Nephron progenitor cell (in vitro differentiated cells): ENCODE results near the gene FOXN4.

ENCODE experiments used
- DNase-seq: peaks from one replicate; pipeline ENCODE4 v3.0.0; 2021
- H3K27ac Mint-ChIP-seq: 2 replicates; pipeline ENCODE4 v1.8.0; 2021; ENCODE audit warnings: mild to moderate bottlenecking, moderate library complexity, mixed read lengths
- H3K27me3 Mint-ChIP-seq: 2 replicates; pipeline ENCODE4 v1.8.0; 2021; ENCODE audit warnings: mild to moderate bottlenecking, low read depth, mixed read lengths; ENCODE audit not compliant: poor library complexity
- H3K36me3 Mint-ChIP-seq: 2 replicates; pipeline ENCODE4 v1.8.0; 2021; ENCODE audit warnings: low read depth, mixed read lengths
- H3K4me1 Mint-ChIP-seq: 2 replicates; pipeline ENCODE4 v1.8.0; 2021; ENCODE audit warnings: mixed read lengths
- H3K4me3 Mint-ChIP-seq: 2 replicates; pipeline ENCODE4 v1.8.0; 2021; ENCODE audit warnings: mild to moderate bottlenecking, moderate library complexity, mixed read lengths
- H3K9me3 Mint-ChIP-seq: 2 replicates; pipeline ENCODE4 v1.8.0; 2021; ENCODE audit warnings: mild to moderate bottlenecking, moderate library complexity, mixed read lengths
- TF ChIP-seq, protein P1 (sequence below): fragments of 200-600 bp; sonication (generic); IDR thresholded peaks from 2 replicates; pipeline ENCODE4 v1.5.0; 2021; ENCODE audit warnings: antibody characterized with exemption

Gene FOXN4

DNA sequence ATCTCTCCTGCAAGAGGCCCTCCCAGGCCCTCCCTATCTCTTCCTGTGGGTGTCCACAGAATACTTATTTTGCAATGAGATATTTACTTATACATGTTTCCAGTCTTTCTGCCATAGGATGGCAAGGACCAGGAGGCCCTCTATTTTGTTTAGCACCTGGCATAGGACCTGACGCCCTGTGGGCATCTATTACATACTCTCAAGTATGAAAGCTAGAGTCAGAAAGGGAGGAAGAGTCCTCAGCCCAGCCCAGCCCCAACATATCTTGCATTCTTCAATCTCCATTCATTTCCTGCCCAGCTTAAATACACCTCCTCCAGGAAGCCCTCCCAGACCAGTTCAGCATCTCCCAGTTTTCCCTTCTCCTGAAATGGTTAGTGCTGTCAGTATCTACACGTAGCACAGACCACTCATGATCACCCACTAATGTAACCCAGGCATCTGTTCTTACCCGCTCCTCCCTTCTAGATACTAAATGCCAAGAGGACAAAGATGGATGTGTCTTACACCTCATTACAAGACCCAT is 7.4 kb downstream of the FOXN4 start:
- H3K9me3 Mint-ChIP-seq: no peaks in the 10 kb centered on the region
- peaks cover 99% of the 10 kb centered on the region for H3K27me3 Mint-ChIP-seq
- H3K4me3 Mint-ChIP-seq: no peak overlapping the region
- no peak overlapping the region for H3K27ac Mint-ChIP-seq
- H3K36me3 Mint-ChIP-seq: no peaks in the 10 kb centered on the region
- H3K4me1 Mint-ChIP-seq: peaks cover 18% of the 10 kb centered on the region
- TF ChIP-seq, protein P1, sequence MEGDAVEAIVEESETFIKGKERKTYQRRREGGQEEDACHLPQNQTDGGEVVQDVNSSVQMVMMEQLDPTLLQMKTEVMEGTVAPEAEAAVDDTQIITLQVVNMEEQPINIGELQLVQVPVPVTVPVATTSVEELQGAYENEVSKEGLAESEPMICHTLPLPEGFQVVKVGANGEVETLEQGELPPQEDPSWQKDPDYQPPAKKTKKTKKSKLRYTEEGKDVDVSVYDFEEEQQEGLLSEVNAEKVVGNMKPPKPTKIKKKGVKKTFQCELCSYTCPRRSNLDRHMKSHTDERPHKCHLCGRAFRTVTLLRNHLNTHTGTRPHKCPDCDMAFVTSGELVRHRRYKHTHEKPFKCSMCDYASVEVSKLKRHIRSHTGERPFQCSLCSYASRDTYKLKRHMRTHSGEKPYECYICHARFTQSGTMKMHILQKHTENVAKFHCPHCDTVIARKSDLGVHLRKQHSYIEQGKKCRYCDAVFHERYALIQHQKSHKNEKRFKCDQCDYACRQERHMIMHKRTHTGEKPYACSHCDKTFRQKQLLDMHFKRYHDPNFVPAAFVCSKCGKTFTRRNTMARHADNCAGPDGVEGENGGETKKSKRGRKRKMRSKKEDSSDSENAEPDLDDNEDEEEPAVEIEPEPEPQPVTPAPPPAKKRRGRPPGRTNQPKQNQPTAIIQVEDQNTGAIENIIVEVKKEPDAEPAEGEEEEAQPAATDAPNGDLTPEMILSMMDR: no peak
- no peak for DNase-seq

GRCh38 chr12:109299849-109300248 is 9.2 kb downstream of the FOXN4 start:
- no peak overlapping the region for H3K4me3 Mint-ChIP-seq
- H3K4me1 Mint-ChIP-seq: peaks cover 18% of the 10 kb centered on the region
- peaks cover 92% of the 10 kb centered on the region for H3K27me3 Mint-ChIP-seq
- no peaks in the 10 kb centered on the region for H3K36me3 Mint-ChIP-seq
- H3K9me3 Mint-ChIP-seq: no peaks in the 10 kb centered on the region
- no peak overlapping the region for H3K27ac Mint-ChIP-seq
- TF ChIP-seq, protein P1: no peak
- DNase-seq: no peak

DNA sequence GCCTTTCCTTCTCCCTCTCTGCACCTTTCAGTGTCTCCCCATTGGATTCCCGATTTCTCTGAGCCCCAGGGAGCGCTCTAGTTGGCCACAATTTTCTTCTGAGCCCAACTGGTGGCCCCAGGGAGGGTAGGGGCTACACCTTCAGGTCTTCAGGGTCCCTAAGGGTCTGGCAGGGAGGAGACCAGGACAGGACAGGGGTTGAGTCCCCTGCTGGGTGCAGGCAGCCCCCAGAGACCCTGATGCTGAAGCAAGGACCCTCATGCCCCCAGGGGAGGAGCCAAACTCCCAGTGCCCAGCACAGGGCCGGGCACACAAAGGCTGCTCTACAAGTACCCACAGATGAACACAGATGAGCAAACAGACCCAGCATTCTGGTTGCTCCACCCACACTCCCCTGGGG is 12.7 kb downstream of the FOXN4 start:
- H3K4me3 Mint-ChIP-seq: no peak overlapping the region
- H3K27ac Mint-ChIP-seq: peak overlapping the region; percentile 72
- no peak for DNase-seq
- peaks cover 9% of the 10 kb centered on the region for H3K4me1 Mint-ChIP-seq
- H3K27me3 Mint-ChIP-seq: peaks cover 70% of the 10 kb centered on the region
- H3K9me3 Mint-ChIP-seq: no peaks in the 10 kb centered on the region
- TF ChIP-seq, protein P1: no peak
- H3K36me3 Mint-ChIP-seq: no peaks in the 10 kb centered on the region

DNA sequence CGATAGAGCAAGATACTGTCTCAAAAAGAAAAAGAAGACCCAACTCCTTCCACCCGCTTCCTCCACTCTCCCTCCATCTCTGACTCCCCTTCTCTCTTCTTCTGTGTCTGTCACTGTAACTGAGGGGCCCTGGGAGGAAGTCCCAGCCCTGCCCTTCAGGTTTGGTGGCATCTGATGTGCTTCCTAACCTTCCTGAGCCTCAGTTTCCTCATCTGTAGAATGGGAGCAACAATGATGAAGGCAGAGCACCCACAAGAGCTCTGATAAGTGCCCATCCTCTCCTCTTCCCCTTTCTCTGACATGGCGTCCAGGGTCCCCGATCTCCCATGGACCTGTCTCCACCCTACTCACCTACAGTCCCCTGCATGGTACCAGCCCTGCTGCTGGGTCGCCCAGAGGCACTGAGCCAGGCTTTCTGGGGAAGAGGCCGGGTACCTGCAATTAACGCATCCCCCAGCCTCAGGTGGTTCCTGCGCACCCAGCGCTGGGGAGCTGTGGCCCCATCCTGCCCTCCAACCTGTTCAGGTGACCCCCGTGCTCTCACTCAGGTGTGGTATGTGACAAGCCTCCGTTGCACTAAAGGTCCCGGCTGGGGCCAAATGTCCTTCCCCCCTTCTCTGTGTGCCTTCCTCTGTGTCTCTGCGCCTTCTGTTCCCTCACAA is 13.2 kb downstream of the FOXN4 start:
- H3K27me3 Mint-ChIP-seq: peaks cover 65% of the 10 kb centered on the region
- no peak for DNase-seq
- H3K27ac Mint-ChIP-seq: peak overlapping the region; percentile 72
- no peaks in the 10 kb centered on the region for H3K9me3 Mint-ChIP-seq
- H3K4me3 Mint-ChIP-seq: no peak overlapping the region
- peaks cover 14% of the 10 kb centered on the region for H3K4me1 Mint-ChIP-seq
- TF ChIP-seq, protein P1: no peak
- H3K36me3 Mint-ChIP-seq: no peaks in the 10 kb centered on the region

DNA sequence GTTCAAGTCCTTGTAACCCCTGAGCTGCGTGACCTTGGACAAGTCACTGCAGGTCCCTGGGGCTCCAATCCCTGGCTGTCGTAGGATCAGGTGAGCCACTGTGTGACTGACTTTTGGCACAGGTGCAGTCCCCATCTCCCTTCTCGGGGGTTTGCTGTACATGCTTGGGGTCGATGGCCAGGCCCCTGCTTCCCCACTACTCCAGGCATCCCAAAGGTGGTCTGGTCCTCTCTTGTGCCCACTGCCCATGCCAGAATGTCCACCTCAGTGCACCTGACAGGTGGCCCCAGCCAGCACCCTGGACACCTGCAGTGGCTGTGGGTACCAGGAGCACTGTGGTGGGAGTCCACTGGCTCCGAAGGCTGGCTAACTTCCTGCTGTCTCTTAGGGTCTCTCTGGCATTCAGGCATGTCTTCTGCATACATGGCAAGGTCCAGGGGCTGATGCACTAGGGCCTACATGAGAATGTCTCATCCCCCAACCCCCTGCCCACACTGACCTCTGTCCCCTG is 14.7 kb downstream of the FOXN4 start:
- H3K9me3 Mint-ChIP-seq: no peaks in the 10 kb centered on the region
- H3K4me3 Mint-ChIP-seq: no peak overlapping the region
- peaks cover 49% of the 10 kb centered on the region for H3K27me3 Mint-ChIP-seq
- no peak for DNase-seq
- H3K36me3 Mint-ChIP-seq: no peaks in the 10 kb centered on the region
- peaks cover 17% of the 10 kb centered on the region for H3K4me1 Mint-ChIP-seq
- TF ChIP-seq, protein P1: no peak
- H3K27ac Mint-ChIP-seq: peak overlapping the region; percentile 19

DNA sequence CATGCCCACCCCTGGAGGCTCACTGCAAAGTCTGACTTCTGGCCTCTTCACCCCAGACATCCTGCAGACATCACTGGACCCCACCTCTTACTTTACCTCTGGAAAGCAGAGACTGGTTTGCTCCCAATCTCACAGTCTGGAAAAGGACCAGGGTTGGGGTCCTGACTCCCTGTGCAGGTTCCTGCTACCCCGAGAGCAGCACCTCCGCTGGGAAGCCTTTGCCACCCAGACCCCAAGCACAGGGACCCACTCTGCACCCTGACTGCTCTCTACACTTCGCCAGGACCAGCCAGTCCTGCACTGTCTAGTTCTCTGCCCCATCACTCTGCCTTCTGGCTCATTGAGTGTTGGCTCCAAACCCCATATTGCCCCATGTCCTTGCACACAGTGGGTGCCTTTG is 16.0 kb downstream of the FOXN4 start:
- TF ChIP-seq, protein P1: no peak
- Mint-ChIP-seq H3K9me3 (no peaks in the 10 kb centered on the region), H3K36me3 (no peaks in the 10 kb centered on the region), H3K4me1 (peaks cover 21% of the 10 kb centered on the region), H3K27ac (no peak overlapping the region), H3K27me3 (peaks cover 44% of the 10 kb centered on the region), H3K4me3 (no peak overlapping the region)
- DNase-seq: no peak
